ENCODE results near the gene ALDH3A1.

ALDH3A1 gene

GRCh38 chr17:19780846-19781245, 32.7 kb upstream of the ALDH3A1 start:
- DNase-seq (ENCODE audit: low read depth): no peak
- TF ChIP-seq CTCF (IDR thresholded peaks at IDR 0.05; ENCODE audit: insufficient read depth, low read depth, low read length, missing control alignments): no peak
- no peak overlapping the region for H3K4me3 ChIP-seq (ENCODE audit: low read depth, low read length)

- no peak overlapping the region for H3K4me3 ChIP-seq (ENCODE audit: low read depth, low read length)
- no peak for DNase-seq (ENCODE audit: low read depth)
- no peak for TF ChIP-seq CTCF (IDR thresholded peaks at IDR 0.05; ENCODE audit: insufficient read depth, low read depth, low read length, missing control alignments)
These were observed 25.4 kb upstream of the ALDH3A1 start for GRCh38 chr17:19773534-19773933.

- peak; percentile 50 for DNase-seq (ENCODE audit: low read depth)
- no peak for TF ChIP-seq CTCF (IDR thresholded peaks at IDR 0.05; ENCODE audit: insufficient read depth, low read depth, low read length, missing control alignments)
- H3K4me3 ChIP-seq (ENCODE audit: low read depth, low read length): no peak overlapping the region
These were observed 24.0 kb upstream of the ALDH3A1 start for GRCh38 chr17:19771971-19772630.

- no peak overlapping the region for H3K4me3 ChIP-seq (ENCODE audit: low read depth, low read length)
- TF ChIP-seq CTCF (IDR thresholded peaks at IDR 0.05; ENCODE audit: insufficient read depth, low read depth, low read length, missing control alignments): no peak
These were observed 23.1 kb upstream of the ALDH3A1 start for GRCh38 chr17:19770985-19771735.

GRCh38 chr17:19769946-19770652, 22.0 kb upstream of the ALDH3A1 start:
- no peak for DNase-seq (ENCODE audit: low read depth)
- no peak for TF ChIP-seq CTCF (IDR thresholded peaks at IDR 0.05; ENCODE audit: insufficient read depth, low read depth, low read length, missing control alignments)
- H3K4me3 ChIP-seq (ENCODE audit: low read depth, low read length): no peak overlapping the region

More at GRCh38 chr17:19770985-19771735, 23.1 kb upstream of the ALDH3A1 start:
- no peak for DNase-seq (ENCODE audit: low read depth)

- DNase-seq (ENCODE audit: low read depth): peak; percentile 57
These were observed 20.1 kb upstream of the ALDH3A1 start for GRCh38 chr17:19768046-19768782.

More at GRCh38 chr17:19768046-19768782, 20.1 kb upstream of the ALDH3A1 start:
- H3K4me3 ChIP-seq (ENCODE audit: low read depth, low read length): no peak overlapping the region
- TF ChIP-seq CTCF (IDR thresholded peaks at IDR 0.05; ENCODE audit: insufficient read depth, low read depth, low read length, missing control alignments): no peak

Data from GM12865 (cell line).